HG03439 (cell line): ENCODE results near the gene ADGRG1.
"Not testable (repeated sequence)": the region's sequence is repeated elsewhere in the genome, so short reads cannot be mapped to it uniquely, and the experiment has no call there.

Experiments used
- ATAC-seq: cut with Tn5 transposase; IDR thresholded peaks from one replicate; pipeline ENCODE4 v1.9.1; 2021; ENCODE audit warnings: mild to moderate bottlenecking, moderate library complexity; ENCODE audit not compliant: unreplicated experiment

The ADGRG1 gene

DNA sequence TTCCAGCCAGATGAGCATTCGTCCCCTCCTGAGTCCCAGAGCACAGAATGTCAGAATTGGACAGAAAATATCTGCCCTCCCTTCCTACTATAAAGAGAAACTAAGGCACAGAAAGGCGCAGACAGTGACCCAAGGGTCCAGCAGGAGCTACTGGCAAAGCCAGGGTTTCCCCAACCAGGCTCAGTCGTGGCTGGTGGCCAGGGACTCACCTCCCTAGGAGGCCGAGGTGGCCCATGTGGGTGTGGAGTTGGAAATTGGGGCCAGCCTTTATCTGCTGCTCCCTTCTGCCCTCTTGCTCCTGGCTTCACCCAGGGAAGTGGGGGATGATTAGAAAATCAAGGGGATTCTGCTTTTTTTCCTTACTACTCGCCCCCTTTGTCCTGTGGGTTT, 67.2 kb downstream of the ADGRG1 start:
- no peak for ATAC-seq

DNA sequence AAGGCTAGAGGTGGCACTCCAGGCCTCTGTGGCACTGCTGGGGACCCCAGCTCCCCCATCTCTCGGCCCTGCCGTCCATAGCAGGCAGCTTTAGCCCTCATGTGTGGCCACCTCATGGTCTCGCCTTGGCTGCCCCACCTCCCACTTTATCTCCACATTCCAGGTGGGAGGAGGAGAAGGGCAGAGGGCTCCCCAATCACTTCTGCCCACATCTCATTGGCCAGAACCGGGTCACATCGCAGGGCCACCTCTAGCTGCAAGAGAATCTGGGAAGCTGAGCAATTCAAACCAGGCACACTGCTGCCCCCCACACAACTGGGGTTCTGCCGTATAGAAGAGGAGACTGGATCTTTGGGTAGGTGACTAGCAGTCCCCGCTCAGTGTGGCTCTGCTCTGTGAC, 67.8 kb downstream of the ADGRG1 start:
- ATAC-seq: no peak

DNA sequence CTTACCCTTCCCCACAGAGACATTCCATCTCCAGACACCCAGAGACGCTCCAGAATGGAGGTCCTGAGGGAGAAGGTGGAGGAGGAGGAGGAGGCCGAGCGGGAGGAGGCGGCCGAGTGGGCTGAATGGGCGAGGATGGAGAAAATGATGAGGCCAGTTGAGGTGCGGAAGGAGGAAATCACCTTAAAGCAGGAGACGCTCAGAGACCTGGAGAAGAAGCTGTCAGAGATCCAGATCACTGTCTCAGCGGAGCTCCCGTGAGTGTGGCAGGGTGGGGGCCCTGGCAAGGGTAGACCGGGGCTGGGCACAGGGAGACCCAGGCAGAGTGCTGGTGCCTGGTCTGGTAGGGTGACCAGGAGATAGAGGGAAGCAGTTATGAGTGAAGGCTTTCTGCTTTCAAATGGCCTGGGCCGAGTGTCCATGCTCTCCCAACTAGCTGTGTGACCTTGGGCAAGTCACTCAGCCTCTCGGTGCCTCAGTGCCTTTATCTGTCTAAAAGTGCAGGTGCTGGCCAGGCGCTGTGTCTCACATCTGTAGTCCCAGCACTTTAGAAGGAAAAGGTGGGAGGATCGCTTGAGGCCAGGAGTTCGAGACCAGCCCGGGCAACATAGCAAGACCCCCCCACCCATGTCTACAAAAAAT, 69.6 kb downstream of the ADGRG1 start:
- ATAC-seq: no peak

DNA sequence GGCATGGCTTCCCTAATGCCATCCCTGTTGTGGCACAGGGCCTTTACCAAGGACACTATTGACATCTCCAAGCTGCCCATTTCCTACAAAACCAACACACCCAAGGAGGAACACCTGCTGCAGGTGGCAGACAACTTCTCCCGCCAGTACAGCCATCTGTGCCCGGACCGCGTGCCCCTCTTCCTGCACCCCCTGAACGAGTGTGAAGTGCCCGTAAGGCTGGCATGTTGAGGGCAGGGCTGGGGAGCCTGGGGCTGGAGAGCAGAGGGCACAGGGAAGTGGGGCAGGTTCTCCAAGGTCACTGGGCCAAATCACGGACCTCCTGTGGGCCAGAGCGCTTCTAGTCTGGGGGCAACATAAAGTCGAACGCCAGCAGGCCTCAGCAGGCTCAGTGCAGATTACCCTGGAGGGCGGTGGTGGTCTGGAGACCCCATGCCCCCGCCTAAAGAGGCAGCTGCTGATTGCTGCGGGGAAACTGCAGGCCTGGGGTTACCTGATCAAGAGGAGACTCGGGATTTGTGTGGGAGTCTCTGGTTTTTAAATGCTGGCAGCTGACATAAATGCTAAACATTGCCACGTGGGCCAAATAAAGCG, 70.5 kb downstream of the ADGRG1 start:
- ATAC-seq: no peak

DNA sequence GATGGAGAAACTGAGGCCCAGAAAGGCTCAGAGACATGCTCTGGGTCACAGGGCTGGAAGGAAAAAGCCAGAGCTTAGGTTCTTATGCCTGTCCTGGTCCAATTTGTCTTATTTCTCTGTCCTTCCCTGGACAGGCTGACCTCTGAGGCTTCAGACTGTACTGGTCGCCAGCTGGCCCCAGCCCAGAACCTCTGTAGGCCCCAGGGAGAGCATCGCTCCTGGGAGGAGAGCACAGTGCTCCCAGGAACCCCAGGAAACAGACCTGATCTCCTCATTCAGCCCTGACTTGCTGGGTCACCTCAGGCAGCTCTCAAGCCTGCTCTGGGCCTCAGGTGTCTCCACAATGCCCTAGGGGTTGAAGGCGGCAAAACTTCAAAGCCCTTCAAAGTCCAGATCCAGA, 71.1 kb downstream of the ADGRG1 start:
- no peak for ATAC-seq

DNA sequence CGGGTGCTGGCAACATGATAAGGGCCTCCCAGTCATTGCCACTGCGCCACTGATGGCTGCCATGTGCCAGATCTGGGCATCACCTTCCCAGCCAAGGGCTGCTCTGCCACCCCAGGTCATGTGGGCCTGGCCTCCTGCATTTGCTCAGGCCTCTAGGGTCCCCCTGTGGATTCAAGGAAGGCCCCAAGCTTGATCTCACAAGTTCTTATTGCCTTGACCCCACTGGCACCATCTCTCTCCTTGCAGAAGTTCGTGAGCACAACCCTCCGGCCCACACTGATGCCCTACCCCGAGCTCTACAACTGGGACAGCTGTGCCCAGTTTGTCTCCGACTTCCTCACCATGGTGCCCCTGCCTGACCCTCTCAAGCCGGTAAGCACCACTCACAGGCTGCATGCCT, 71.5 kb downstream of the ADGRG1 start:
- no peak for ATAC-seq

DNA sequence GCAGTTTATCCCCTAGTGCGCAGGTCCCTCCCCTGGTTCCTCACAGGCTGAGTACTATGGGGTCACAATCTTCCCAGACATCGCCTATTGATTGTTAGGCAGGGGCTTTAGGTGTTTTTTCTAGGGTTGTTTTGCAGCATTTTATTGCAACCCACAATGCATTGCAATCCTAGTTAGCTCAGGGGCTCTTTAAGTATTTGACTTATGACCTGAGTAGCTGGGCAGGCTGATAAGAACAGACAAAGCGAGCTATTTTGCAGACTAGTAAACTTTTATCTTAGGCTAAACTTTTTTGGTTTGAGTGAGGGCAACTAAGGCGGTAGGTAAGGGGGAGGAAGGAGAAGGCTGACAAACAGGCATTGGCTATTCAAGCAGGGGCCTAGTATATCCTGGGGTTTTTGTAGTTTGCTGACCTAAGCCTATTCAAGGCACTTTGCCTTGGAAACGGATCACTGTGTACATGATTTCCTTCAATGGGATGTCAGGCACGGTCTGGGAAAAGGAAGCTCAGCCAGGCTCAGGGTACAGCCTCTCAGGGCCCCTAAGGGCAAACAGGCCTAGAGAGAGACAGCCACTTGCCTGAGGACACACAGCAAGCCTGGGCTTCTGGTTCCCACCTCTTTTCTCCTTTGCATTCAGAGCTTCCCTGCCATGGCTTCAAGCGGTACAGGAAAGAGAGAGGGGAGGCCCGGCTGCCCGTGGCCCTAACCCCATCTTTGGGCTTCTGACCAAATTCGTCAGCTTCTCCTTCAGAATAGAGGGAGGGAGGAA, 72.5 kb downstream of the ADGRG1 start:
- ATAC-seq: no peak

DNA sequence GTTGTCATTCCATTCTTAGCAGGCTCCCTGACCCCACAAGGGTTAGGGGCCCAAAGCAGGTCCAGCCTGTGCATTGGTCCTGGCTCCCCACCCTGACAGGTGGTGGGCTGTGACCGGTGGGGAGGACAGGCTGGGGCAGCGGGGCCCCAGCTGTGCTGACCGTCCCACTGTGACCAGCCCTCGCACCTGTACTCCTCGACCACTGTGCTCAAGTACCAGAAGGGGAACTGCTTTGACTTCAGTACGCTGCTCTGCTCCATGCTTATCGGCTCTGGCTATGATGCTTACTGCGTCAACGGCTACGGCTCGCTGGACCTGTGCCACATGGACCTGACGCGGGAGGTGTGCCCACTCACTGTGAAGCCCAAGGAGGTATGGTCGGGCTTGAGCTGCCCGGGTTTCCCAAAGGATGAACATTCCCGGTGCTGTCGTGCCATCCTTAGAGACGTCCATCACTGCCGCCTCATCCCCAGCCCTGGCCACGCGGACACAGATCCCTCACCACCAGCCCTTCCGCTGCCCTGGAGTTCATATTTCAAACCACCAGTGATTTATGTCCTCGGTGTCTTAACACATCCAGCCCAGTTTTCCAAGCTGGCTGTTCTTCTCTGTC, 73.4 kb downstream of the ADGRG1 start:
- no peak for ATAC-seq

DNA sequence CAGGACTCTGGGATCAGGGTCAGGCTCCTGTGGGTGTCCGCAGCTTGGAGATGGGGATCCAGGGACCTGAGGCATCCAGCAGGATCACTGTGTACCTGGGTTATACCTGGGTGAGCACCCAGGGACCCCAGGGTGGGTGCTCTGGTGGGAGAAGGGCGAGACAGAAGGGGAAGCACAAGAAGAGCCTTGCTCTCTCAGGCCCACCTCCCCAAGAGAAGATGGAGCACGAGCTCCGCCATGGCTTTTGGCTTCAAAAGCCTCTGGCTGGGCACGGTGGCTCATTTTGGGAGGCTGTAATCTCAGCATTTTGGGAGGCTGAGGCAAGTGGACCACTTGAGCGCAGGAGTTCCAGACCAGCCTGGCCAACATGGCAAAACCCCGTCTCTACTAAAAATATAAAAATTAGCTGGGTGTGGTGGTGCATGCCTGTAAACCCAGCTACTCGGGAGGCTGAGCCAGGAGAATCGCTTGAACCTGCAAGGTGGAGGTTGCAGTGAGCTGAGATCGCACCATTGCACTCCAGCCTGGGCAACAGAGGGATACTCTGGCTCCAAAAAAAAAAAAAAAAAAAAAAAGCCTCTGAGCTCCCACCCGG, 75.1 kb downstream of the ADGRG1 start:
- ATAC-seq: no peak

DNA sequence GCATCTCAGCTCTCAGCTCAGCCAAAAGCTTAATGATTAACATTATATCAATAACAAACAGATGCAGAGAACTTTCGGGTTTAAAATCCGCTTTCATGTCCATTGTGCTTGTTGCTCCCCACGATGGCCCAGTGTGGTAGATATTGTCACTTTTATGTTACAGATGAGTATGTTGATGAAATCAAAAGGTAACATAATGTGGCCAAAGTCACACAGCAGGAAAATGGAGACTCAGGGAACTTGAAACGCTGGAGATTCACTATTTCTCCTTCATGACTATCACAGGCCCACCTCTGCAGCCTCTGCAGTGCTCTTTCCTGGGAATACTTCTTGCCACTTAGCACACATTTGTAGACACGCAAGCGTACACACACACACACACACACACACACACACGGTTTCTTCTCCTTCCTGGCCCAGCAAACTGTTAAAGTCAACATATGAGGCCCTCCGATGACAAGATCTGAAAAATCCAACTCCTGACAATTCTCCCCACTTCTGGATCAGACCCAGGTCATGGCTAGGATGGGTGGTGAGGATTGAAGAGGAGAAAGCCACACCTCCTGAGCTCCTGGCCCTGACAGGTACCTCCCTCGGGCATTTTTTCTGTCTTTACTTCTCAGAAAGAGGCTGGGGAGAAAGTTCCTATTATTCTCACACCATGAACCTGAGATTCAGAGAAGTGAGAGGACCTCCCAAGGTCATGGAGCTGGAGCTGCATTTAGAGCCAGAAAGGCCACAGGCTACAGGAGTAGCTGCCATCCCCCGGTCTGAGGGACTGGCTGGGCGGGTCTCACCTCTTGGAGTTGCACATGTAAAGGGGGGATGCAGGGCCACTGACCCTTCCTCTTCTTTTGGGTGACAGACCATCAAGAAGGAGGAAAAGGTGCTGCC, 75.8 kb downstream of the ADGRG1 start:
- ATAC-seq: no peak

DNA sequence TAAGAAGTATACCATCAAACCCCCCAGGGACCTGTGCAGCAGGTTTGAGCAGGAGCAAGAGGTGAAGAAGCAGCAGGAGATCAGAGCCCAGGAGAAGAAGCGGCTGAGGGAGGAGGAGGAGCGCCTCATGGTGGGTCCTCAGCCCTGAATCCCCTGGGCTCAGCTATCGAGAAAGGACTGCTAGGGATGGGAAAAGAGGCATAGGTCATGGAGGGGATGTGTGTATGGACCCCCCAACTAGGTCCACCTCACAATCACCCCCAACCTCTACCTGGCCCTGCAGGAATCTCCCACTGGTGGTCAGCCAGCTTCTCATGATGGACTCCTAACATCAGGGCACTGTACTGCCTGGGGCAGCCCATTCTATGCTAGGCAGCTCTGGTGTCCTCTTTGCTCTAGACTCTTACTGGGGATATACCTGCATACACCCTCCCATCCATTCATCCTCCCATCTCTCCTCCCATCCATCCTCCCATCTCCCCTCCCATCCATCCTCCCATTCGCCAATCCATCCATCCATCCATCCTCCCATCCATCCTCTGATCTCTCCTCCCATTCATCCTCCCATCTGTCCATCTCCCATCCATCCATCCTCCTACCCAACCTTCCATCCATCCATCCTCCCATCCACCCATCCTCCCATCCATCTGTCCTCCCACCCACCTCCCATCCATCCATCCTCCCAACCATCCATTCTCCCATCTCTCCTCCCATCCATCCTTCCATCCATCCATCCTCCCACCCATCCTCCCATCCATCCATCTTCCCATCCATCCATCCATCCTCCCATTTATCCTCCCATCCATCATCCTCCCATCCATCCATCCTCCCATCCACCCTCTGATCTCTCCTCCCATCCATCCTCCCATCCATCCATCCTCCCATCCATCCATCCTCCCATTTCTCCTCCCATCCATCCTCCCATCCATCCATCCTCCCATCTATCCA, 76.7 kb downstream of the ADGRG1 start:
- no peak for ATAC-seq

DNA sequence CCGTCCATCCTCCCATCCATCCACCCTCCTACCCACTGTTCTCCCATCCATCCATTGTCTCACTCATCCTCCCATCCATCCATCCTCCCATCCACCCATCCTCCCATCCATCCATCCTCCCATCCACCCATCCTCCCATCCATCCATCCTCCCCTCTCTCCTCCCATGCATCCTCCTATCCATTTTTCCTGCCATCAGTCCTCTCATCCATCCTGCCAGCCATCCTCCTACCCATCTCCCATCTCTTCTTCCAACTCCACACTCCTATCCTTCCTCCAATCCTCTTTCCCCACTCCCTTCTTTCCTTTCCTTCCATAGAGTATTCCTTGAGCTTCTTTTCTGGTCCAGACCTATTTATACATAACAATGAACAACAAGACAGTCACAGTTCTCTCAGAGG, 78.3 kb downstream of the ADGRG1 start:
- ATAC-seq: no peak

DNA sequence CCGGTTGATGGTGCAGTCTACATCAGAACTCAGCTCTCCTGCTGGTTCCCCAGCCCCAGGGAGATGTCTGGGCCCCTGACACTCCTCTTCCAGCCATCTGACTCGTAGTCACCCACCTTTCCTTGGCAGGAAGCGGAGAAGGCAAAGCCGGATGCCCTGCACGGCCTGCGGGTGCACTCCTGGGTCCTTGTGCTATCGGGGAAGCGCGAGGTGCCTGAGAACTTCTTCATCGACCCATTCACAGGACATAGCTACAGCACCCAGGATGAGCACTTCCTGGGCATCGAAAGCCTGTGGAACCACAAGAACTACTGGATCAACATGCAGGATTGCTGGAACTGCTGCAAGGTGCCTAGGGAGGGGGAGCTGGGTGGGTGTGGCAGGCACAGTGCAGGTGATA, 78.9 kb downstream of the ADGRG1 start:
- ATAC-seq: no peak

DNA sequence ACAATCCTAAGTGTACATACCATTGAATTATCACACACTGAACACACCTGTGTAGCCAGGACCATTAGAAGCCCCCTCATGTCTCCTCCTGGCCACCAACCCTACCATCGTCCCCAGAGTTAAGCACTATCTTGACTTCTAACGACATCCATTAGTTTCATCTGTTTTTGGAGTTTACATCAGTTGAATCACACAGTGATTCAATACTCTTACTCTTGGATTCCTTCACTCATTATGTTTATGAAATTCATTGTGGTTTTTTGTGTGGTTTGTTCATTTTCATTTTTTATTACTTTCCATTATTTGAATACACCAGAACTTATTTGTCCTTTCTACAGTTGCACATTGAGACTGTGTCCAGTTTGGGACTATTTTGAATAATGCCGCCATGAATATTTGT, 79.7 kb downstream of the ADGRG1 start:
- no peak for ATAC-seq

DNA sequence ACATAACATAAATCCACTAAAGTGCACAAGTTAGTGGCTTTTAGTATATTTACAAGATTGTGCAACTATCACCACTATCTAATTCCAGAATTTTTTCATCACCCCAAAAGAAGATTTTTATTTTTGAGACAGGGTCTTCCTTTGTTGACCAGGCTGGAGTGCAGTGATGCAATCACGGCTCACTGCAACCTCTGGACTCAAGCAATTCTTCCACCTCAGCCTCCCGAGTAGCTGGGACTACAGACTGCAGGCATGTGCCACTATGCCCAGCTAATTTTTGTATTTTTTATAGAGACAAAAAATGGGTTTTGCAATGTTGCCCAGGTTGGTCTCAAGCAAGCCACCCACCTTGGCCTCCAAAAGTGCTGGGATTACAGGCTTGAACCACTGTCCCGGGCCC, 81.2 kb downstream of the ADGRG1 start:
- ATAC-seq: no peak

DNA sequence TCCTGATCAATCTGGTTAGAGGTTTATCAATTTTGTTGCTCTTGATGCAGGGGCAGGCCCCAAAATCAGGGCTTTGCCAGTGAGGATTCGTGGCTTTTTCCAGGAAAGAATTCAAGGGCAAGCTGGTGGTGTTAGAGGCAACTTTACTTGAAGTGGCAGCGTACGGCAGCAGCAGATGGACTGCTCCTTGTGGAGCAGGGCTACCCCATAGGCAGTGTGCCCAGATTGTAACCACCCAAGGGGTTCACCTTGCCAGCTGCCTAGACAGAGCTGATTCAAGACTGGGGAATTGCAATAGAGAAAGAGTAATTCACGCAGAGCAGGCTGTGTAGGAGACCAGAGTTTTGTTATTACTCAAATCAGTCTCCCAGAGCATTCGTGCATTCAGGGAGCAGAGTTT, 82.9 kb downstream of the ADGRG1 start:
- ATAC-seq: no peak

DNA sequence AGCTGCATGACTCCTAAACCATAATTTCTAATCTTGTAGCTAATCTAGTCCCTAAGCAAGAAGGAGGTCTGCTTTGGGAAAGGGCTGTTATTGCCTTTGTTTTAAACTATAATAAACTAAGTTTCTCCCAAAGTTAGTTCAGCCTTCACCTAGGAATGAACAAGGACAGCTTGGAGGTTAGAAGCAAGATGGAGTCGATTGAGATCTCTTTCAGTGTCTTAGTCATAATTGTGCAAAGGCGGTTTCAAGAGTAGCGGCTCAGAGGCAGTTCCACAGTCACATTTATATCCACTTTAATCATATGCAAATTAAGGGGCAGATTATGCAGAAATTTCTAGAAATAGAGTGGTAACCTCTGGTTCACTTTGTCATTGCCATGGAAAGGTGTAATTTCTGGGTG, 83.6 kb downstream of the ADGRG1 start:
- ATAC-seq: no peak

DNA sequence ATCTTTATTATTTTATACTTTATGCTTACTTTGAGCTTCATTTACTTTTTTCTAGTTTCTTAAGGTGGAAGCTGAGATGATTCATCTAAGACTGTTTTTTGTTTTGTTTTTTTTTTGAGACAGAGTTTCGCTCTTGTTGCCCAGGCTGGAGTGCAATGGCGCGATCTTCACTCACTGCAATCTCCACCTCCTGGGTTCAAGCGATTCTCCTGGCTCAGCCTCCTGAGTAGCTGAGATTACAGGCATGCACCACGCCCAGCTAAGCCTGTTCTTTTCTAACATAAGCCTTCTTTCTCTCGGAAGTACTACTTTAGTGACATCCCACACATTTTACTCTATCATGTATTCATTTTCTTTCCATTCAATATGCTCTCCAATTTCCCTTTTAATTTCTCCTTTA, 84.1 kb downstream of the ADGRG1 start:
- ATAC-seq: not testable (repeated sequence)

DNA sequence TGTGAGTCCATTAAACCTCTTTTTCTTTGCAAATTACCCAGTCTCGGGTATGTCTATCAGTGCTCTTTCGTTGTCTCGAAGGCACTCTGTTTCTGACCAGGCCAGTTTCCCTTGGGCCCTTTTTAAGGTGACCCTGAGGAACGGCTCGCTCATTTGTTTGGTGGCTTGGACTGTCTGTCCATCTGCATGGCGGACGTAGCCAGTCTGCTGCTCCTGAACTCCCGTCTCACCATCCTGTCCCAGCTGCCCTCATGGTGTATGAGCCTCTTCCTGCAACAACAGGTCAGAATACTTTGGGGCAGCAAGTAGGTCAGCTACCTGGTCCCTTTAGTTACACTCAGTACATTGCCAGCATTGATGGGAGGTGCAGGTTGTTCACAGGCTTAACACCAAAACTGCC, 85.2 kb downstream of the ADGRG1 start:
- ATAC-seq: no peak
